Testis (tissue), 3 donors: Measurements from ENCODE around the gene PMFBP1. TPM values are rescaled to one million over a fixed set of nuclear protein-coding genes. Genes with fewer than 3 reads are reported as not detected.

ENCODE experiments used
- DNase-seq: peaks from one replicate; pipeline ENCODE4 v3.0.0-alpha.2; 2019
- H3K27ac ChIP-seq, 2 donors: fragments of 200-600 bp; sonication (generic); one replicate each; pipeline ENCODE4 v1.5.1; 2019
- H3K27me3 ChIP-seq: fragments of 200-600 bp; sonication (generic); one replicate; pipeline ENCODE4 v1.5.1; 2019
- H3K36me3 ChIP-seq: fragments of 200-600 bp; sonication (generic); one replicate; pipeline ENCODE4 v1.5.1; 2017; ENCODE audit warnings: low read depth; ENCODE audit errors: missing control alignments
- H3K4me1 ChIP-seq: fragments of 200-600 bp; sonication (generic); one replicate; pipeline ENCODE4 v1.5.1; 2019
- H3K4me3 ChIP-seq, 2 donors: fragments of 200-600 bp; sonication (generic); one replicate each; pipeline ENCODE4 v1.5.1; 2017 to 2019
- H3K9me3 ChIP-seq: fragments of 200-600 bp; sonication (generic); one replicate; pipeline ENCODE4 v1.5.1; 2017
- POLR2A ChIP-seq: fragments of 450-650 bp; IDR thresholded peaks from one replicate; pipeline ENCODE4 v1.6.1; 2017; ENCODE audit warnings: antibody characterized with exemption, mild to moderate bottlenecking, moderate library complexity
- WGBS, 2 donors: methylation state at CpG; one replicate each; pipeline ENCODE4 v1.1.5; 2018; 5-methylcytosine and 5-hydroxymethylcytosine counted together
- intact Hi-C: fragments of 100-400 bp; cut with DNase I; formaldehyde crosslinking; loops from one replicate; pipeline ENCODE4 v1.15.1; 2023; ENCODE audit warnings: low total_unique reads
- polyA plus RNA-seq: library from polyadenylated mRNA; stranded (reverse); fragments of 350-450 nt; fragmentation: Illumina TruSeq; extraction: RNeasy Lipid Tissue Mini Kit (QIAGEN cat#74804); gene quantifications from one replicate; pipeline ENCODE4 v1.2.3, GENCODE V29; 2014; ENCODE audit warnings: low read depth, low replicate concordance; ENCODE audit not compliant: insufficient read depth
- total RNA-seq, 2 donors: library from RNA; depleted of rRNA; stranded (reverse); fragments of >200 nt; gene quantifications; one replicate each; pipeline ENCODE4 v1.2.3, GENCODE V29; 2016
- TF ChIP-seq, protein P1 (sequence below), 3 experiments: fragments of 450-650 bp in 2 of 3; fragments of 200-600 bp in 1 of 3; sonication (generic) in 1 of 3; IDR thresholded peaks; one replicate each; pipeline ENCODE4 v1.5.1; 2016 to 2019; ENCODE audit warnings: antibody characterized with exemption in 3 of 3, mild to moderate bottlenecking in 2 of 3, moderate library complexity in 1 of 3

Gene PMFBP1
- total and polyA plus RNA-seq, 3 donors from 2014 or later: 14.4 to 33.5 (median 24.3) TPM

DNA sequence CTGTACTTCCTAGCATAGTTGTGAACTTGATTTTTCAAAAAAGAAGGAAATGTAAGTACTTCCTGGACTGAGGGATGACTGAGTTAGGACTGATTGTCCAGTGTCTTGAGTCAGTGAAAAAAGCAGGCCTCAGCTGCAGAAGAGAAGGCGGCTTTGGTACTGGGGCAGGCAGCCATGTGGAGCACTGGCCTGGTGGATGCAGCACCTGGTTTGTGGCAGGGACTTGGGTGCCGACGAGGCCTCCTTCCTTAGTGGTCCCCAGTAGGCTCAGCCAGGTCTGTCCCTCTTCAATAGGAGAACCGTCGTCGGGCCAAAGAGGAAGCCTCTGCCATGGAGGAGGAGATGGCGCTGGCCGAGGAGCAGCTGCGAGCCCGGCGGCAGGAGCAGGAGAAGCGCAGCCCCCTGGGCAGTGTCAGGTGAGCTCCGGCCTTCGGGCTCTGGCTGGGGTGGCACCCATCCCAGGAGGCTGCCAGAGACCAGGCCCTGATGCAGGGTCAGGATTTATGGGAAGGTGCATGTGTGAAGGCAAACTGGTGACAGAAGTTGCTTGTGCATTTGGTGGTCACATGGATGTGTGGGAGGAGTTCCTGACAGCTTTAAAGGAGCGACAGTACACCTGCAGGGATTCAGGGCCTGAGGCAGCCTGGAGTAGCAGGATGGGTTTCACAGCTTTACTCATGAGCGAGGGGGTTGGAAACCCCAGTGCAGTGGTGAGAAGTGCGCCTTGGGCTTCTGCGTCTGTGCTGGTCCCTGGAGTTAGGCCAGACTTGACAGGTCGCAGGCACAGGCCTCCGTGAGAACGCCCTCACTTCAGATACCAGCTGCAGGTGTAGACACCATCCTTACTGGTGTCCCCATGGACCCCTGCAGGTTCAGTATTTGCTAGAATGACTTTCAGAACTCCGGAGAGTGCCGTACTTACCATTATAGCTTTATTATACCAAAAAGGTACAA is 61.0 kb downstream of the PMFBP1 start:
- Histone ChIP-seq H3K9me3 (no peaks in the 10 kb centered on the region), H3K4me1 (no peaks in the 10 kb centered on the region), H3K4me3 (no peak overlapping the region), H3K27ac (no peak overlapping the region), H3K27me3 (no peaks in the 10 kb centered on the region), H3K36me3 (no peaks in the 10 kb centered on the region)
- TF ChIP-seq, protein P1, sequence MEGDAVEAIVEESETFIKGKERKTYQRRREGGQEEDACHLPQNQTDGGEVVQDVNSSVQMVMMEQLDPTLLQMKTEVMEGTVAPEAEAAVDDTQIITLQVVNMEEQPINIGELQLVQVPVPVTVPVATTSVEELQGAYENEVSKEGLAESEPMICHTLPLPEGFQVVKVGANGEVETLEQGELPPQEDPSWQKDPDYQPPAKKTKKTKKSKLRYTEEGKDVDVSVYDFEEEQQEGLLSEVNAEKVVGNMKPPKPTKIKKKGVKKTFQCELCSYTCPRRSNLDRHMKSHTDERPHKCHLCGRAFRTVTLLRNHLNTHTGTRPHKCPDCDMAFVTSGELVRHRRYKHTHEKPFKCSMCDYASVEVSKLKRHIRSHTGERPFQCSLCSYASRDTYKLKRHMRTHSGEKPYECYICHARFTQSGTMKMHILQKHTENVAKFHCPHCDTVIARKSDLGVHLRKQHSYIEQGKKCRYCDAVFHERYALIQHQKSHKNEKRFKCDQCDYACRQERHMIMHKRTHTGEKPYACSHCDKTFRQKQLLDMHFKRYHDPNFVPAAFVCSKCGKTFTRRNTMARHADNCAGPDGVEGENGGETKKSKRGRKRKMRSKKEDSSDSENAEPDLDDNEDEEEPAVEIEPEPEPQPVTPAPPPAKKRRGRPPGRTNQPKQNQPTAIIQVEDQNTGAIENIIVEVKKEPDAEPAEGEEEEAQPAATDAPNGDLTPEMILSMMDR (IDR thresholded peaks at IDR 0.05): no peak
- no peak for TF ChIP-seq POLR2A
- intact Hi-C loops: no loop called here
- 90 to 93% methylated on average over 22 to 23 of the region's 23 CpGs for WGBS, 2 donors
- no peak for DNase-seq

DNA sequence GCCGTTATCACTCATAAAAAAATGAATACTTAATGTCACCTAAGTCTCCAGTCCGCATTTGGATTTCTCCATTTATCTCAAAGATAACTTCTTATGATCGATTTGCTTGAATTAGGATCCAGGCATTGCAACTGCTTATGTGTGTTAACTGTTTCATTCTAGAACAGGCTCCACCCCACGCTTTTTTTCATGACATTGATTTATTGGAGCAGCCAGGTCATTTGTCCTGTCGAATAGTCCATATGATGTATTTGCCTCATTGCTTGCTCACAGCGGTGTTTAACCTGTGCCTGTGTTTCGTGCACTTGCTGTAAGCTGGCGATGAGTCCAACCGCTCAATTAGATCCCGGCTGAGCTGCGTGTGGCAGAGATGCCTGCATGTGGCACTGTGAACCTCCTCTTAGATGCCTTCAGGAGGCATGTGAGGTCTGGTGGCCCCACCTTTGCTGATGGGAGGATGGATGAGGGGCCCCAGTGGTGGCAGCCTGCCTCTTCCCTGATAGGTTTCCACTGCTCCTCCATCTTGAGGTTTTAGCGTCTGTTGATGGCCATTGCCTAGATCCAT is 61.9 kb downstream of the PMFBP1 start:
- TF ChIP-seq POLR2A: no peak
- TF ChIP-seq, protein P1 (IDR thresholded peaks at IDR 0.05): no peak
- no peak for DNase-seq
- Histone ChIP-seq H3K27me3 (no peaks in the 10 kb centered on the region), H3K9me3 (no peaks in the 10 kb centered on the region), H3K4me3 (no peak overlapping the region), H3K36me3 (no peaks in the 10 kb centered on the region), H3K4me1 (no peaks in the 10 kb centered on the region), H3K27ac (no peak overlapping the region)
- WGBS, 2 donors: 90 to 91% methylated on average over 12 of the region's 12 CpGs
- intact Hi-C loops: no loop called here

- WGBS, 2 donors: 94% methylated on average over 12 of the region's 12 CpGs
- TF ChIP-seq, protein P1 (IDR thresholded peaks at IDR 0.05): no peak
- intact Hi-C loops: no loop called here
- Histone ChIP-seq H3K4me1 (no peaks in the 10 kb centered on the region), H3K36me3 (no peaks in the 10 kb centered on the region), H3K4me3 (no peak overlapping the region), H3K9me3 (no peaks in the 10 kb centered on the region), H3K27ac (no peak overlapping the region), H3K27me3 (no peaks in the 10 kb centered on the region)
- no peak for DNase-seq
Observed at GRCh38 chr16:72109300-72109699, 62.7 kb downstream of the PMFBP1 start.

GRCh38 chr16:72108353-72109102 is 63.4 kb downstream of the PMFBP1 start:
- Histone ChIP-seq H3K27me3 (no peaks in the 10 kb centered on the region), H3K27ac (no peak overlapping the region), H3K9me3 (no peaks in the 10 kb centered on the region), H3K36me3 (no peaks in the 10 kb centered on the region), H3K4me1 (no peaks in the 10 kb centered on the region), H3K4me3 (no peak overlapping the region)
- intact Hi-C loops: no loop called here
- DNase-seq: no peak
- no peak for TF ChIP-seq POLR2A
- TF ChIP-seq, protein P1 (IDR thresholded peaks at IDR 0.05): no peak
- 86 to 89% methylated on average over 12 to 16 of the region's 16 CpGs for WGBS, 2 donors
